Adipose tissue (tissue), 3 donors: ENCODE measurements around the gene COX7A2L. TPM values are rescaled to one million over a fixed set of nuclear protein-coding genes. Genes with fewer than 3 reads are reported as not detected.
"Not testable (repeated sequence)": the region's sequence is repeated elsewhere in the genome, so short reads cannot be mapped to it uniquely, and the experiment has no call there.

Experiments used
- H3K27ac ChIP-seq: one replicate; pipeline ENCODE4 v1.5.1; 2013; ENCODE audit warnings: low read depth, low read length
- WGBS, 3 donors: extraction: QIAGEN DNeasy Blood & Tissue Kit; methylation state at CpG; one replicate each; pipeline ENCODE4 v1.1.7; 2013; 5-methylcytosine and 5-hydroxymethylcytosine counted together
- polyA plus RNA-seq, 3 donors: library from polyadenylated mRNA; stranded (reverse); fragments of 200-250 nt; gene quantifications; one replicate each; pipeline ENCODE4 v1.2.3, GENCODE V29; 2013
- donor health status: healthy with polysubstance abuse.
- donor health status: Bipolar disorder and iron deficiency.
- donor health status: healthy.

The COX7A2L gene
- 100 to 1,000 TPM in 1 of 3 donors, 10 to 100 TPM in 2; 72.0 to 137 (median 99.4) TPM for polyA plus RNA-seq

- WGBS, 3 donors: 0 to 1% (median 0%) methylated on average over 60 to 61 of the region's 61 CpGs
- H3K27ac ChIP-seq: peak within 1 kb of the TSS; percentile 41
Observed at GRCh38 chr2:42360890-42361727, at the start of gene COX7A2L. TSS of gene COX7A2L (minus strand) at chr2:42361217. CDS start at chr2:42361161, 56 bp downstream.

- WGBS, 3 donors: 93 to 97% (median 94%) methylated on average over 7 to 8 of the region's 8 CpGs
Observed at GRCh38 chr2:42408009-42408408, 47.0 kb upstream of the COX7A2L start.

GRCh38 chr2:42407476-42407875 is 46.5 kb upstream of the COX7A2L start:
- no peak overlapping the region for H3K27ac ChIP-seq
- whole genome bisulfite sequencing, 3 donors: 82 to 92% (median 89%) methylated on average over 6 of the region's 6 CpGs

More at GRCh38 chr2:42408009-42408408, 47.0 kb upstream of the COX7A2L start:
- no peak overlapping the region for H3K27ac ChIP-seq

- H3K27ac ChIP-seq: no peak overlapping the region
- WGBS, 3 donors: 72 to 81% (median 80%) methylated on average over 4 of the region's 4 CpGs
Observed at GRCh38 chr2:42404676-42405075, 43.7 kb upstream of the COX7A2L start.

- WGBS, 3 donors: 90 to 94% (median 94%) methylated on average over 6 of the region's 6 CpGs
- H3K27ac ChIP-seq: no peak overlapping the region
Observed at GRCh38 chr2:42401773-42402172, 40.8 kb upstream of the COX7A2L start.

- 92 to 97% (median 93%) methylated on average over 11 of the region's 11 CpGs for WGBS, 3 donors
Observed at GRCh38 chr2:42398052-42398451, 37.0 kb upstream of the COX7A2L start.

GRCh38 chr2:42393320-42393719 is 32.3 kb upstream of the COX7A2L start:
- not testable (repeated sequence) for H3K27ac ChIP-seq
- 99 to 100% (median 99%) methylated on average over 3 of the region's 3 CpGs for whole genome bisulfite sequencing, 3 donors

More at GRCh38 chr2:42398052-42398451, 37.0 kb upstream of the COX7A2L start:
- H3K27ac ChIP-seq: not testable (repeated sequence)

GRCh38 chr2:42392191-42392590 is 31.2 kb upstream of the COX7A2L start:
- 90 to 96% (median 96%) methylated on average over 1 of the region's 1 CpG for WGBS, 3 donors

GRCh38 chr2:42390401-42390969 is 29.5 kb upstream of the COX7A2L start:
- H3K27ac ChIP-seq: no peak overlapping the region

More at GRCh38 chr2:42392191-42392590, 31.2 kb upstream of the COX7A2L start:
- H3K27ac ChIP-seq: no peak overlapping the region

GRCh38 chr2:42386682-42387081 is 25.7 kb upstream of the COX7A2L start:
- no peak overlapping the region for H3K27ac ChIP-seq
- 91 to 95% (median 92%) methylated on average over 5 of the region's 5 CpGs for WGBS, 3 donors

More at GRCh38 chr2:42390401-42390969, 29.5 kb upstream of the COX7A2L start:
- 61 to 71% (median 68%) methylated on average over 5 of the region's 5 CpGs for WGBS, 3 donors

GRCh38 chr2:42385225-42385624 is 24.2 kb upstream of the COX7A2L start:
- no peak overlapping the region for H3K27ac ChIP-seq
- 75 to 77% (median 76%) methylated on average over 7 of the region's 7 CpGs for WGBS, 3 donors

GRCh38 chr2:42383855-42384530 is 23.0 kb upstream of the COX7A2L start:
- 89 to 92% (median 89%) methylated on average over 11 of the region's 11 CpGs for WGBS, 3 donors
- no peak overlapping the region for H3K27ac ChIP-seq

GRCh38 chr2:42382144-42382543 is 21.1 kb upstream of the COX7A2L start:
- WGBS, 3 donors: 84 to 86% (median 86%) methylated on average over 4 of the region's 4 CpGs
- no peak overlapping the region for H3K27ac ChIP-seq

GRCh38 chr2:42380026-42380425 is 19.0 kb upstream of the COX7A2L start:
- H3K27ac ChIP-seq: not testable (repeated sequence)
- 91 to 98% (median 95%) methylated on average over 7 of the region's 7 CpGs for WGBS, 3 donors

- WGBS, 3 donors: 93 to 96% (median 96%) methylated on average over 9 of the region's 9 CpGs
- no peak overlapping the region for H3K27ac ChIP-seq
Observed at GRCh38 chr2:42378415-42378814, 17.4 kb upstream of the COX7A2L start.

GRCh38 chr2:42376758-42377157 is 15.7 kb upstream of the COX7A2L start:
- WGBS, 3 donors: 67 to 84% (median 70%) methylated on average over 7 of the region's 7 CpGs
- H3K27ac ChIP-seq: no peak overlapping the region

GRCh38 chr2:42372474-42373200 is 11.6 kb upstream of the COX7A2L start:
- 53 to 75% (median 56%) methylated on average over 3 of the region's 3 CpGs for WGBS, 3 donors
- H3K27ac ChIP-seq: no peak overlapping the region
